ENCODE measurements around the gene TMEM62.

- no peak for TF ChIP-seq CTCF (IDR thresholded peaks at IDR 0.05)
- TF ChIP-seq POLR2A (IDR thresholded peaks at IDR 0.05), result no peak
Observed at GRCh38 chr15:43193710-43194109, 60.3 kb downstream of the TMEM62 start.
